ENCODE results near the gene OMP.

The OMP gene

DNA sequence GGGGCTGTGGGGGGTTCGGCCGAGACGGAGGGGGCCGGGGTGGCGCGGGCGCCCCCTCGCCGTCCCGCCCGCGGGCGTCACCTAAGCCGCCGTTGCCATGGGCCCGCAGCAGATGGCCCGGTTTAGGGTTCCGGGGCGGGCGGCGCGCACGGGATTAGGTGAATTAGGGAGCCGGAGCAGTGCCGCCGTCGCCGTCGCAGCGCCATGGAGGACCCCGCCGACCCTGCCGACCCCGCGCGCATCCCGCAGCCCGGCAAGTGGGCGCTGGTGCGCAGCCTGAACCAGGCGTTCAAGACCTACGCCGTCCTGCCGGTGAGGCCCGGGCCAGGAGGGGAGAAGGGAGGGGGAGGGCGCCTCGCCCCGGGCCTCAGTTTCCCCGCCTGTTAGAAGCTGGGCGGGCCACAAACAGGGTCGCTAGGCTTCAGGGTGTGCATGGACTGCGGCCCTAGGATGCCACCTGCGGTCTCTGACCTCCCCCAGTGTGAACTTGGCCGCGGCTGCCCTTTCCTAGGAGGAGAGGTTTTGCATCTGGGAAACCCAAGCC is 35.5 kb downstream of the OMP start:
- no peak for TF ChIP-seq EP300 (IDR thresholded peaks at IDR 0.05; ENCODE audit: borderline replicate concordance)
- TF ChIP-seq MAX (IDR thresholded peaks at IDR 0.05) = no peak

- TF ChIP-seq TAF1 (IDR thresholded peaks at IDR 0.05; ENCODE audit: low read depth) (no peak), ZBTB7A (IDR thresholded peaks at IDR 0.05; ENCODE audit: low read depth) (no peak), TCF12 (IDR thresholded peaks at IDR 0.05; ENCODE audit: low read depth) (no peak), EGR1 (IDR thresholded peaks at IDR 0.05) (no peak), FOXM1 (IDR thresholded peaks at IDR 0.05; ENCODE audit: borderline replicate concordance, low read depth) (no peak), CREB1 (IDR thresholded peaks at IDR 0.05; ENCODE audit: low read depth) (no peak), CEBPB (IDR thresholded peaks at IDR 0.05) (no peak), TEAD4 (IDR thresholded peaks at IDR 0.05) (no peak), EP300 (IDR thresholded peaks at IDR 0.05; ENCODE audit: borderline replicate concordance) (no peak), YY1 (IDR thresholded peaks at IDR 0.05; ENCODE audit: low read depth) (no peak), MAX (IDR thresholded peaks at IDR 0.05) (no peak), RAD21 (IDR thresholded peaks at IDR 0.05; ENCODE audit: low read depth) (no peak), NFIC (IDR thresholded peaks at IDR 0.05) (no peak)
- TF ChIP-seq, protein P1, sequence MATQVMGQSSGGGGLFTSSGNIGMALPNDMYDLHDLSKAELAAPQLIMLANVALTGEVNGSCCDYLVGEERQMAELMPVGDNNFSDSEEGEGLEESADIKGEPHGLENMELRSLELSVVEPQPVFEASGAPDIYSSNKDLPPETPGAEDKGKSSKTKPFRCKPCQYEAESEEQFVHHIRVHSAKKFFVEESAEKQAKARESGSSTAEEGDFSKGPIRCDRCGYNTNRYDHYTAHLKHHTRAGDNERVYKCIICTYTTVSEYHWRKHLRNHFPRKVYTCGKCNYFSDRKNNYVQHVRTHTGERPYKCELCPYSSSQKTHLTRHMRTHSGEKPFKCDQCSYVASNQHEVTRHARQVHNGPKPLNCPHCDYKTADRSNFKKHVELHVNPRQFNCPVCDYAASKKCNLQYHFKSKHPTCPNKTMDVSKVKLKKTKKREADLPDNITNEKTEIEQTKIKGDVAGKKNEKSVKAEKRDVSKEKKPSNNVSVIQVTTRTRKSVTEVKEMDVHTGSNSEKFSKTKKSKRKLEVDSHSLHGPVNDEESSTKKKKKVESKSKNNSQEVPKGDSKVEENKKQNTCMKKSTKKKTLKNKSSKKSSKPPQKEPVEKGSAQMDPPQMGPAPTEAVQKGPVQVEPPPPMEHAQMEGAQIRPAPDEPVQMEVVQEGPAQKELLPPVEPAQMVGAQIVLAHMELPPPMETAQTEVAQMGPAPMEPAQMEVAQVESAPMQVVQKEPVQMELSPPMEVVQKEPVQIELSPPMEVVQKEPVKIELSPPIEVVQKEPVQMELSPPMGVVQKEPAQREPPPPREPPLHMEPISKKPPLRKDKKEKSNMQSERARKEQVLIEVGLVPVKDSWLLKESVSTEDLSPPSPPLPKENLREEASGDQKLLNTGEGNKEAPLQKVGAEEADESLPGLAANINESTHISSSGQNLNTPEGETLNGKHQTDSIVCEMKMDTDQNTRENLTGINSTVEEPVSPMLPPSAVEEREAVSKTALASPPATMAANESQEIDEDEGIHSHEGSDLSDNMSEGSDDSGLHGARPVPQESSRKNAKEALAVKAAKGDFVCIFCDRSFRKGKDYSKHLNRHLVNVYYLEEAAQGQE (IDR thresholded peaks at IDR 0.05; ENCODE audit: low read depth) = no peak
- TF ChIP-seq, protein P2, sequence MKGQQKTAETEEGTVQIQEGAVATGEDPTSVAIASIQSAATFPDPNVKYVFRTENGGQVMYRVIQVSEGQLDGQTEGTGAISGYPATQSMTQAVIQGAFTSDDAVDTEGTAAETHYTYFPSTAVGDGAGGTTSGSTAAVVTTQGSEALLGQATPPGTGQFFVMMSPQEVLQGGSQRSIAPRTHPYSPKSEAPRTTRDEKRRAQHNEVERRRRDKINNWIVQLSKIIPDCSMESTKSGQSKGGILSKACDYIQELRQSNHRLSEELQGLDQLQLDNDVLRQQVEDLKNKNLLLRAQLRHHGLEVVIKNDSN (IDR thresholded peaks at IDR 0.05) = no peak
Measured at GRCh38 chr11:77139201-77139600, 36.6 kb downstream of the OMP start.

GRCh38 chr11:77140231-77140851 is 37.7 kb downstream of the OMP start:
- no peak for TF ChIP-seq YY1 (IDR thresholded peaks at IDR 0.05; ENCODE audit: low read depth)
- no peak for TF ChIP-seq CREB1 (IDR thresholded peaks at IDR 0.05; ENCODE audit: low read depth)
- no peak for TF ChIP-seq MAX (IDR thresholded peaks at IDR 0.05)
- no peak for TF ChIP-seq TAF1 (IDR thresholded peaks at IDR 0.05; ENCODE audit: low read depth)
- TF ChIP-seq, protein P2 (IDR thresholded peaks at IDR 0.05) = no peak
- TF ChIP-seq, protein P1 (IDR thresholded peaks at IDR 0.05; ENCODE audit: low read depth) = no peak
- no peak for TF ChIP-seq EP300 (IDR thresholded peaks at IDR 0.05; ENCODE audit: borderline replicate concordance)
- no peak for TF ChIP-seq ZBTB7A (IDR thresholded peaks at IDR 0.05; ENCODE audit: low read depth)
- TF ChIP-seq NFIC (IDR thresholded peaks at IDR 0.05) = no peak
- TF ChIP-seq CEBPB (IDR thresholded peaks at IDR 0.05) = no peak
- TF ChIP-seq EGR1 (IDR thresholded peaks at IDR 0.05) = no peak
- TF ChIP-seq TEAD4 (IDR thresholded peaks at IDR 0.05) = no peak
- TF ChIP-seq TCF12 (IDR thresholded peaks at IDR 0.05; ENCODE audit: low read depth) = no peak

DNA sequence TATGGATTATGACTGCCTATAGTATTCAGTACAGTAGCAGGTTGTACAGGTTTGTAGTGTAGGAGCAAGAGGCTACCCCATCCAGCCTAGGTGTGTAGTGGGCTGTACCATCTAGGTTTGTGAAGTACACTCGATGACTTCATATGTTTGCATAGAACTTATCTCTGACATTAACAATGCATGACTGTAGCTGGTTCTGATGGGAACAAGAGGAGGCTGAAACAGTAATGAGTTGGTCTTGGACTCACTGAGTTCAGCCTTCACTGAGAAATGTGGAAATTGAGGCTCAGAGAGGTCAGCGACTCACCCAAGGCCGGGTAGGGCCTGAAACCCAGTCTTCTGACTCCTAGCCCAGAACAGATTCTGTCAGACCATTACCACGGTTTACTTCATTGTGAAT is 38.4 kb downstream of the OMP start:
- TF ChIP-seq, protein P2 (IDR thresholded peaks at IDR 0.05) = no peak
- TF ChIP-seq TCF12 (IDR thresholded peaks at IDR 0.05; ENCODE audit: low read depth) = no peak
- TF ChIP-seq NFIC (IDR thresholded peaks at IDR 0.05) = no peak
- TF ChIP-seq EP300 (IDR thresholded peaks at IDR 0.05; ENCODE audit: borderline replicate concordance) = no peak
- TF ChIP-seq CREB1 (IDR thresholded peaks at IDR 0.05; ENCODE audit: low read depth) = no peak
- no peak for TF ChIP-seq YY1 (IDR thresholded peaks at IDR 0.05; ENCODE audit: low read depth)
- TF ChIP-seq MAX (IDR thresholded peaks at IDR 0.05) = no peak
- no peak for TF ChIP-seq ZBTB7A (IDR thresholded peaks at IDR 0.05; ENCODE audit: low read depth)
- TF ChIP-seq TAF1 (IDR thresholded peaks at IDR 0.05; ENCODE audit: low read depth) = no peak
- TF ChIP-seq EGR1 (IDR thresholded peaks at IDR 0.05) = no peak
- no peak for TF ChIP-seq RAD21 (IDR thresholded peaks at IDR 0.05; ENCODE audit: low read depth)
- no peak for TF ChIP-seq CEBPB (IDR thresholded peaks at IDR 0.05)
- TF ChIP-seq TEAD4 (IDR thresholded peaks at IDR 0.05) = no peak
- TF ChIP-seq, protein P1 (IDR thresholded peaks at IDR 0.05; ENCODE audit: low read depth) = no peak

Data from Ishikawa (cell line).